ENCODE measurements around the gene LYPD5.
A peak's percentile ranks its signal among the peaks of the same experiment; 100 is the strongest.
"Not testable (repeated sequence)": the region's sequence is repeated elsewhere in the genome, so short reads cannot be mapped to it uniquely, and the experiment has no call there.

Gene LYPD5

DNA sequence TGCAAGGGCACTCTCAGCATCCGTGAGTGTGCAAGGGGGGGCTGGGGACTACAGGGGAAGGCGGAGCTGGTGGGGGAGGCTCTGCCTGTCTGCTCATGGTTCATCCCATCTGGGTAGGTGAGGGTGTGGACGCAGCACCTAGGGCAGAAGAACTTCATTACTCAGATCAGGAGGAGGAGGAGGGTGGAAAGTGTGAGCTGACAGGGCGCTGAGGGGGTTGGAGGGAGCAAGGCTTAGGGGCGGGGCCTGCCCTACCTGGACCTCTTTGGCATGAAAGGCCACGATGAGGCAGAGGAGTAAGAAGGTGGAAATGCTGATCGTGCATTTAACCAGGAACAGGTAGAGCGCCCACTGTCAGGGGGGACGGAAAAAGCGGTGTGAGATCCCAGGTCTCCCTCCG is 26.0 kb downstream of the LYPD5 start:
- no peak for DNase-seq

- DNase-seq, result no peak
Measured at GRCh38 chr19:43775299-43775890, 26.9 kb downstream of the LYPD5 start.

DNA sequence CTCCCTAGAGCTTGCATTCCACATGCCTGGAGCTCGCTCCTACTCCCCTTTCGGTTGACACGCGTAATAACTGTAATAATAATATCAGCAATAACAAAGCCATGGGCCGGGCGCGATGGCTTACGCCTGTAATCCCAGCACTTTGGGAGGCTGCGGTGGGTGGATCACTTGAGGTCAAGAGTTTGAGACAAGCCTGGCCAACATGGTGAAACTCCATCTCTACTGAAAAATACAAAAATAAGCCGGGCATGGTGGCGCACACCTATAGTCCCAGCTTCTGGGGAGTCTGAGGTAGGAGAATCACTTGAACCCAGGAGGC is 27.3 kb downstream of the LYPD5 start:
- DNase-seq, result not testable (repeated sequence)

- DNase-seq, result no peak
Measured at GRCh38 chr19:43774103-43774939, 27.9 kb downstream of the LYPD5 start.

DNA sequence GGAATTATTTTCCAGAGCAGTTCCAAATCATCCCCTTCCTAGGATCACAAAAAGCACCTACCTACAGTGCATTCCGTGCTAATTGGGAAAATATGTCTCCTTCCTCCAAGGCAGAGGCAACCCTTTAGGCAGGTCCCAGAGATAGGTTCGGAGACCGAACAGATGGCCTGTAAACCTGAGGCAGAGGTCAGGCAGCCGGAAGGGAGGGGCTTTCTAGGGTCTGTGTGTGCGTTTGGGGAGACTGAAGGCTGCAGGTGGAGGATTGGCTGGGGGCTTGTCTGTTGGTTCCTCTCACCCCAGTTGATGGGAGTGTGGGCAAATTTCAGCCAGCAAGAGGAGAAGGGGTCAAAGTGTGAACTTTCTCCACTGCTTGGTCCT is 28.5 kb downstream of the LYPD5 start:
- no peak for DNase-seq

- DNase-seq, result no peak
Measured at GRCh38 chr19:43769256-43769655, 33.0 kb downstream of the LYPD5 start.

DNA sequence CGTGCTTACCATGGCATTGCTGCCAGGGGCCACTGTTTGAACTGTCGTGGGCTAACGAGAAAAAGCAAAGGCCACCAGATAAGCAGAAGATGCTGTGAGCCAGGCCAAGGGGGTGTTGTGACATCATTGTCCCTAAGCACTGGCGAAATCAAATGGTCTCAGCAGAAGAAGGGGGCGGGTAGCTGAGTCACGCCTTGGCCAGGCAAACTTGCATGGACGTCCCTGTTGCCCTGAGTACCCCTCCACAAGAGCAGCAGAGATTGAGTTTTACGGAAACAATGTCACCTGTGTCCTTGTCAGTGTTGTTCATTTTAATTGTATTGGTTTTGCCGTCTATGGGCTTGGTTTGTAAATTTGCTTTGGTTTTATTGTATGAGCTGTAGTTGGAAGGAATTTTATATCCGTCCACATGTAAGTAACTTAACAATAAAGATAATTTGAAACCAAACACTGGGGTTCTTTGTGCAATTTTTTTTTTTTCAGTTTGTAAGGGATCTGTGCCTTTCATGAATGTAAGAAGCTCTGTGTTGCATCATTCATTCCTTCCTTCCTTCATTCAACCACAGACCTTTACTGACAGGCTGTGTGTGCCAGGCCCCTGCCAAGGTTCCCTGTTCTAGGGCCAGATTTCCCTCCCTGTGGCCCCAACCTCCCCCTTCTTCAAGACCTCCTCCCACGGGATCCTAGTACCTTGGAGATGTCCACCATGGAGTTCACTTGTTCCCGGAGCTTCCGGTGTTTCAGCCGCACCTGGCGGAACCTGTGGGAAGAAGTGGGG is 33.8 kb downstream of the LYPD5 start:
- DNase-seq, result peak; percentile 67 to 74

- no peak for DNase-seq
Measured at GRCh38 chr19:43767818-43768217, 34.4 kb downstream of the LYPD5 start.

- no peak for DNase-seq
Measured at GRCh38 chr19:43767316-43767715, 34.9 kb downstream of the LYPD5 start.

- no peak for DNase-seq
Measured at GRCh38 chr19:43766755-43767043, 35.5 kb downstream of the LYPD5 start.

DNA sequence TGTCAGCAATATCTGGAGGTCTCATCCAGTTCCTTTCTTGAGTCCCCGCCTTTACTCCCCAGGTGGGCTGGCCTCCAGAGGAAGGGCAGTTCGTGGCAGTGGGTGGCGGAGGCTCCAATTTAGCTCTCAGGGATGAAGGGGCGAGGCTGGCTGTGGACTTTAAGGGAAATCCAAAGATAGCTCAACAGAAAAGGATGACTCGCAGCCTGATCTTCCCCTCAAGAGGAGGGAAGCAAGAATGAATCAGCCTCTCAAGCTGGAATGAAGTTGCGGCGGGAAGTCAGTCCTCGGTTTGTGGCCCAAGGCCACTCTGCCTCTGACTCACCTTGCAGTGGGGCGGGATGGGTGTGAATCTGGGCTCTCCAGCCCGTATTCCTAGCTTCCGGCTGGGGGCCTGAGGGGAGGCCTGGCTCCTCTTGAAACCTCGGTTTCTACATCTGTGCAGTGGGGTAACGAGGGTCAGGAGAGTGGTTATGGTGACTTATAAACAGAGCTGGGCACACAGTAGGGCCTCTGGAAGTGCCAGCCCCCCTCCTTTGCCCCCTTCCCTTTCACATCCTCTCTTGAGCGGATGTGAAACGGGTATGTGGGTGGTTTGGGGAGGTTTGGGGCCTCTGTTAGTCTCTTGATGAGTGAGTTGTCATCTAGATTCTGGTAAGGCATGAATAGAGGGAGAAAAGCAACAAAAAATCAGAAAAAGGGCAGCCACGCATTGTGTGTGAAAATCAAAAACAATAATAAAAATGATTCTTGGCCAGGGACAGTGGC is 37.0 kb downstream of the LYPD5 start:
- DNase-seq, result peak; percentile 94

GRCh38 chr19:43764684-43765083 is 37.6 kb downstream of the LYPD5 start:
- DNase-seq, result not testable (repeated sequence)

DNA sequence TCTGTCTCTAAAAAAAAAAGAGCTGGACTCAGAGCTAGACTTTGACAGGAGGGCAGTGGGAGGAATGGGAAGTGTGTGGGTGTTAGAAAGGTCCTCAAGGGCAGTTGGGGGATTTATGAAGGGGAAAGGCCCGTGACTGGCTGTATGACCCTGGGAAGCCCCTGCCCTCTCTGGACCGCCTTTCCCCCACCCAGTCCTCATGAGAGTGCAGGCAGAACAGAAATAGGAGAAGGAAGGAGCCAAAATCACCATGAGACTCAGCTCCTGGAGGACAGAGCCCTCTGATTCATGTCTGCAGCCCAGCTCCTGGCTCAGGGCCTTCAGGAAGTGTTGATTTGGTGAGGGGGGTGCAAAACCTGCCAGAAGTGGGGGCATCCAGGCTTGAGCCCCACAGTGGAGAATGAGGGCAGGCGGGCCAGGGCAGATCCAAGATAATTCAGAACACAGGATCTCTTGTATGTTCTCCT is 38.7 kb downstream of the LYPD5 start:
- peak in 1 of 2 experiments; percentile 21 for DNase-seq

- no peak for DNase-seq
Measured at GRCh38 chr19:43762814-43763213, 39.4 kb downstream of the LYPD5 start.

- no peak for DNase-seq
Measured at GRCh38 chr19:43760941-43761340, 41.3 kb downstream of the LYPD5 start.

- DNase-seq, result peak; percentile 15 to 33
Measured at GRCh38 chr19:43759515-43759914, 42.7 kb downstream of the LYPD5 start.

- DNase-seq, result peak; percentile 70 to 82
Measured at GRCh38 chr19:43755256-43755801, 46.9 kb downstream of the LYPD5 start.

DNA sequence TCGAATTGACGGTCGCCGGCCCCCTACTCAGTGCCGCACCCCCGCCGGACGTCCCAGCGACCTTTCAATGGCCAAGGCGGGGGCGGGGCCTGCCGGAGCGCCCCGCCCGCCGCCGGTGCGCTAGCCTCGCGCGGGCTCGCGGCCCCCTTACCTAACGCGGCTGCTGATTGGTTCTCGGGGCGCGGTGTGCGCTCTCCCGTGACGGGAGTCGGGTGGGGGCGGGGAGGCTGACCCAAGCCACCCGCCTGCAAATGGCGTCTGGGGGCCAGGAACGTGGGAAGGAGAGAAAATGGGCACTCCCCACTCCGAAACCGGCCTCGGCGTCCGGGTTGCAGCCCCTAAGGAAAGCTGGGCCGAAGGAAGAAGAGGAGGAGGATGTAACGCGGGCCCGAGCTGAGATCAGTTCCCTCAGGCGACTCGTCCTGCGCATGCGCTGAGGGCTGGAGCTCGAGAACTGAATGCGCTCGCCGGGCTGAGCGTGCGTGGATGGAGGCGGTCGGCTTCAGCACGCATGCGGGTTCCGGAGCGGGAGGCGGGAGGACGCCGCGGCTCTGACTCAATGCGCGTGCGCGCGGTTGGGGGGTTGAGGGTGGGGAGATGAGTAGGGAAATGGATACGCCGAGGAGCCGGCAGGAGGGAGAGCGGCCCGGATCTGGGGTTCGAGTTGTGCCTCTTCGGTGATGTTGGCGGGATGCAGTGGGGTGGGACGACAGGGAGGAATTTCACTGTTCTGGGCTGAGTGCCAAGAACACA is 47.6 kb downstream of the LYPD5 start, which contains the start of gene SMG9:
Gene SMG9, minus strand, starts transcription at position 460 of the 753 bp plus-strand sequence. CDS start 4,221 bp downstream, outside the sequence.
- peak; percentile 92 to 94 for DNase-seq

DNA sequence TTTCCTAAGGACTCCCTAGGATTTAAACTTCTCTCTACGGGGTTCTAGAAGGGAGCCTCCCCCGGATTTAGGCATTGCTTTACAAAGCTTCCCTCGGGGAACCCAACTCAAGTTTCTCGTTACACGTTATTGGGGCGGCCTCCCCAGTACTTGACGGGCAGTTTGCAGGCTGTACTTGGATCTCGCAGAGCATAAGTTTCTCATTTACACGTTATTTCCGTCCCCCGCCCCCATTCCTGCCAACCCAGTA is 48.1 kb downstream of the LYPD5 start:
- DNase-seq, result no peak

- DNase-seq, result no peak
Measured at GRCh38 chr19:43752287-43752875, 49.9 kb downstream of the LYPD5 start.

GRCh38 chr19:43751466-43752220 is 50.6 kb downstream of the LYPD5 start:
- no peak for DNase-seq

Data from Kasumi-1 (cell line).